Neural cell (in vitro differentiated cells): ENCODE results near the gene SV2B. TPM values are rescaled to one million over a fixed set of nuclear protein-coding genes. Genes with fewer than 3 reads are reported as not detected.

Source experiments
- H2AFZ ChIP-seq: fragments of 200-600, 300-800 bp; sonication (generic), shearing (Covaris generic); 2 replicates; pipeline ENCODE4 v1.6.0; 2014; ENCODE audit warnings: low read depth, mild to moderate bottlenecking, antibody characterized with exemption, low read length, moderate library complexity
- H3F3A ChIP-seq: fragments of 200-600 bp; shearing (Covaris generic); 2 replicates; pipeline ENCODE4 v1.6.1; 2016; ENCODE audit warnings: mild to moderate bottlenecking, moderate library complexity, mixed read lengths, antibody characterized with exemption, low read length; ENCODE audit not compliant: insufficient read depth, poor library complexity, severe bottlenecking
- H3K27ac ChIP-seq: fragments of 200-600, 300-800 bp; sonication (generic), shearing (Covaris generic); 2 replicates; pipeline ENCODE4 v1.5.1; 2014; ENCODE audit warnings: mild to moderate bottlenecking, low read length, moderate library complexity
- H3K27me3 ChIP-seq: fragments of 300-800, 200-600 bp; sonication (generic), shearing (Covaris generic); 2 replicates; pipeline ENCODE4 v1.6.0; 2014; ENCODE audit warnings: mild to moderate bottlenecking, low read depth, low read length, moderate library complexity; ENCODE audit not compliant: insufficient read depth
- H3K36me3 ChIP-seq: fragments of 300-800, 200-600 bp; sonication (generic), shearing (Covaris generic); 2 replicates; pipeline ENCODE4 v1.5.1; 2014; ENCODE audit warnings: mild to moderate bottlenecking, antibody characterized with exemption, low read length, moderate library complexity; ENCODE audit not compliant: insufficient read depth
- H3K4me2 ChIP-seq: fragments of 300-800, 200-600 bp; sonication (generic), shearing (Covaris generic); 2 replicates; pipeline ENCODE4 v1.6.0; 2014; ENCODE audit warnings: mild to moderate bottlenecking, low read length
- H3K4me3 ChIP-seq: fragments of 300-800, 200-600 bp; sonication (generic), shearing (Covaris generic); 2 replicates; pipeline ENCODE4 v1.5.1; 2014; ENCODE audit warnings: mild to moderate bottlenecking, low read length, moderate library complexity
- H3K79me2 ChIP-seq: fragments of 200-600 bp; shearing (Covaris generic); replicated peaks from 2 replicates; pipeline ENCODE4 v1.6.0; 2014; ENCODE audit warnings: mild to moderate bottlenecking, low read length, moderate library complexity; ENCODE audit not compliant: insufficient read depth
- H3K9ac ChIP-seq: fragments of 300-800, 200-600 bp; sonication (generic), shearing (Covaris generic); 2 replicates; pipeline ENCODE4 v1.6.1; 2016; ENCODE audit warnings: mild to moderate bottlenecking, low read length, mixed read lengths
- H3K9me2 ChIP-seq: fragments of 200-600 bp; shearing (Covaris generic); 2 replicates; pipeline ENCODE4 v1.6.1; 2016; ENCODE audit warnings: mild to moderate bottlenecking, low read length, mixed read lengths; ENCODE audit not compliant: insufficient read depth
- H3K9me3 ChIP-seq: fragments of 200-600, 300-800 bp; sonication (generic), shearing (Covaris generic); 2 replicates; pipeline ENCODE4 v1.6.1; 2016; ENCODE audit warnings: mild to moderate bottlenecking, mixed run types, low read length, moderate library complexity, mixed read lengths
- H4K20me1 ChIP-seq: fragments of 200-600 bp; shearing (Covaris generic); 2 replicates; pipeline ENCODE4 v1.6.1; 2016; ENCODE audit warnings: mild to moderate bottlenecking, mixed run types; ENCODE audit not compliant: insufficient read depth
- CTCF ChIP-seq: fragments of 450-650 bp; IDR thresholded peaks from 2 replicates; pipeline ENCODE4 v1.5.1; 2014; ENCODE audit warnings: antibody characterized with exemption, mild to moderate bottlenecking, moderate library complexity; ENCODE audit not compliant: poor library complexity, severe bottlenecking
- EP300 ChIP-seq: fragments of 450-650 bp; conservative IDR thresholded peaks from 2 replicates; pipeline ENCODE4 v1.6.1; 2014; ENCODE audit warnings: antibody characterized with exemption, mild to moderate bottlenecking, moderate library complexity; ENCODE audit not compliant: poor library complexity, severe bottlenecking
- EZH2 ChIP-seq: fragments of 200-600, 300-800 bp; shearing (Covaris generic), sonication (generic); IDR thresholded peaks from 2 replicates; pipeline ENCODE4 v1.6.1; 2014; ENCODE audit warnings: antibody characterized with exemption, low read length, borderline replicate concordance, mild to moderate bottlenecking; ENCODE audit not compliant: insufficient read depth, poor library complexity, severe bottlenecking
- MXI1 ChIP-seq: fragments of 450-650 bp; conservative IDR thresholded peaks from 2 replicates; pipeline ENCODE4 v1.6.1; 2014; ENCODE audit warnings: antibody characterized with exemption, mild to moderate bottlenecking; ENCODE audit not compliant: poor library complexity, severe bottlenecking
- POLR2AphosphoS5 ChIP-seq: IDR thresholded peaks from 2 replicates; pipeline ENCODE4 v1.6.1; 2012
- RAD21 ChIP-seq: fragments of 450-650 bp; conservative IDR thresholded peaks from 2 replicates; pipeline ENCODE4 v1.6.1; 2014; ENCODE audit warnings: antibody characterized with exemption, mild to moderate bottlenecking, moderate library complexity
- REST ChIP-seq: IDR thresholded peaks from 2 replicates; pipeline ENCODE4 v1.6.1; 2012; ENCODE audit warnings: borderline replicate concordance
- SMC3 ChIP-seq: fragments of 450-650 bp; conservative IDR thresholded peaks from 2 replicates; pipeline ENCODE4 v1.6.1; 2014; ENCODE audit warnings: antibody characterized with exemption, mild to moderate bottlenecking, moderate library complexity; ENCODE audit not compliant: poor library complexity
- TAF1 ChIP-seq: IDR thresholded peaks from 2 replicates; pipeline ENCODE4 v1.6.1; 2012; ENCODE audit warnings: low read depth
- polyA plus RNA-seq: library from polyadenylated mRNA; depleted of rRNA; stranded (reverse); fragments of >200 nt; gene quantifications from 2 replicates; pipeline ENCODE4 v1.2.3, GENCODE V29; 2014

The SV2B gene
- polyA plus RNA-seq, 1 donor from 2014 or later = 0.38 TPM

- Histone ChIP-seq H3K9me3 (peaks cover 3% of the 10 kb centered on the region), H3K79me2 (no peaks in the 10 kb centered on the region), H2AFZ (no peak overlapping the region), H3F3A (no peaks in the 10 kb centered on the region), H4K20me1 (no peaks in the 10 kb centered on the region), H3K9ac (no peak overlapping the region), H3K4me2 (no peak overlapping the region), H3K36me3 (no peaks in the 10 kb centered on the region), H3K4me3 (no peak overlapping the region), H3K9me2 (no peaks in the 10 kb centered on the region), H3K27me3 (no peaks in the 10 kb centered on the region), H3K27ac (no peak overlapping the region)
- TF ChIP-seq POLR2AphosphoS5 = no peak
- TF ChIP-seq REST = no peak
- TF ChIP-seq RAD21 = no peak
- no peak for TF ChIP-seq EZH2
These were observed 38.8 kb upstream of the SV2B start for GRCh38 chr15:91061230-91061629.

- no peaks in the 10 kb centered on the region for H3F3A ChIP-seq
- TF ChIP-seq EZH2 (no peak), RAD21 (no peak), SMC3 (no peak), REST (no peak), EP300 (no peak), MXI1 (no peak), TAF1 (no peak), POLR2AphosphoS5 (no peak), CTCF (no peak)
- no peak overlapping the region for H3K27ac ChIP-seq
- H3K9me3 ChIP-seq = peaks cover 3% of the 10 kb centered on the region
- H4K20me1 ChIP-seq = no peaks in the 10 kb centered on the region
- H2AFZ ChIP-seq = no peak overlapping the region
- H3K27me3 ChIP-seq = no peaks in the 10 kb centered on the region
- H3K9me2 ChIP-seq = no peaks in the 10 kb centered on the region
- H3K79me2 ChIP-seq = no peaks in the 10 kb centered on the region
- no peak overlapping the region for H3K4me2 ChIP-seq
- H3K4me3 ChIP-seq = no peak overlapping the region
- no peaks in the 10 kb centered on the region for H3K36me3 ChIP-seq
- no peak overlapping the region for H3K9ac ChIP-seq
These were observed 38.1 kb upstream of the SV2B start for GRCh38 chr15:91061997-91062396.
